ENCODE data around the gene ZBED5. TPM values are rescaled to one million over a fixed set of nuclear protein-coding genes. Genes with fewer than 3 reads are reported as not detected.

ZBED5 gene
- polyA plus RNA-seq, 3 donors: 8.1 to 45.8 (median 10.3) TPM

- Mint-ChIP-seq H3K27me3 (ENCODE audit: low read depth in 3 of 3) (no peaks in the 10 kb centered on the region), H3K27ac (no peak overlapping the region), H3K4me1 (peaks cover 9% of the 10 kb centered on the region), H3K36me3 (peaks cover 4 to 6% of the 10 kb centered on the region in 2 donors), H3K4me3 (no peak overlapping the region), H3K9me3 (peaks cover 3 to 11% (median 8%) of the 10 kb centered on the region in 7 donors)
- H3K9me3 ChIP-seq (replicated peaks in 1 of 2; ENCODE audit: control insufficient read depth in 1 of 2, insufficient read depth in 1 of 2, low read length in 2 of 2): peaks cover 0 to 10% of the 10 kb centered on the region in 2 donors
- no peak overlapping the region for H2AFZ ChIP-seq (ENCODE audit: insufficient read depth, low read depth, low read length, poor library complexity, severe bottlenecking)
- peaks cover 3 to 7% of the 10 kb centered on the region in 2 donors for H3K4me1 ChIP-seq (ENCODE audit: control insufficient read depth in 1 of 2, insufficient read depth in 2 of 2, low read length in 2 of 2)
- H4K20me1 ChIP-seq (ENCODE audit: insufficient read depth, low read length): no peaks in the 10 kb centered on the region
- H3K4me3 ChIP-seq (replicated peaks in 1 of 3; ENCODE audit: low read depth in 2 of 3, low read length in 3 of 3): no peak overlapping the region
- DNase-seq: no peak
- no peak overlapping the region for H3K27ac ChIP-seq (ENCODE audit: low read depth in 1 of 2, low read length in 2 of 2)
- H3K9ac ChIP-seq (ENCODE audit: insufficient read depth, low read length, poor library complexity, severe bottlenecking): no peak overlapping the region
- intact Hi-C loops (cut with micrococcal nuclease): loop anchor here in 1 of 2 donors (5.0 kb wide), 1 partner anchor 50 kb away; no protein-coding TSS in a partner anchor
- H3K36me3 ChIP-seq (replicated peaks in 1 of 2; ENCODE audit: control insufficient read depth in 1 of 2, insufficient read depth in 2 of 2, low read length in 2 of 2): no peaks in the 10 kb centered on the region
- no peaks in the 10 kb centered on the region for H3K79me2 ChIP-seq (ENCODE audit: insufficient read depth, low read length)
- no peak for TF ChIP-seq CTCF (IDR thresholded peaks at IDR 0.05)
- no peaks in the 10 kb centered on the region for H3K27me3 ChIP-seq (ENCODE audit: control insufficient read depth in 2 of 2, insufficient read depth in 2 of 2, low read length in 2 of 2)
- no CpG with 5 or more reads among the region's 3 CpGs for WGBS (ENCODE audit: insufficient coverage)
- H3K4me2 ChIP-seq (replicated peaks; ENCODE audit: extremely low read depth, low read length, poor library complexity, severe bottlenecking): no peak overlapping the region
These were observed 24.0 kb upstream of the ZBED5 start for GRCh38 chr11:10881892-10882291.

- Histone ChIP-seq H3K27ac (ENCODE audit: low read depth in 1 of 2, low read length in 2 of 2) (peak overlapping the region in 1 of 2 donors; percentile 61), H3K9ac (ENCODE audit: insufficient read depth, low read length, poor library complexity, severe bottlenecking) (no peak overlapping the region), H3K79me2 (ENCODE audit: insufficient read depth, low read length) (no peaks in the 10 kb centered on the region), H3K4me1 (ENCODE audit: control insufficient read depth in 1 of 2, insufficient read depth in 2 of 2, low read length in 2 of 2) (peaks cover 3 to 7% of the 10 kb centered on the region in 2 donors), H3K9me3 (replicated peaks in 1 of 2; ENCODE audit: control insufficient read depth in 1 of 2, insufficient read depth in 1 of 2, low read length in 2 of 2) (peaks cover 1 to 6% of the 10 kb centered on the region in 2 donors), H3K4me3 (replicated peaks in 1 of 3; ENCODE audit: low read depth in 2 of 3, low read length in 3 of 3) (no peak overlapping the region), H3K36me3 (replicated peaks in 1 of 2; ENCODE audit: control insufficient read depth in 1 of 2, insufficient read depth in 2 of 2, low read length in 2 of 2) (no peaks in the 10 kb centered on the region), H3K27me3 (ENCODE audit: control insufficient read depth in 2 of 2, insufficient read depth in 2 of 2, low read length in 2 of 2) (no peaks in the 10 kb centered on the region), H2AFZ (ENCODE audit: insufficient read depth, low read depth, low read length, poor library complexity, severe bottlenecking) (peak overlapping the region; percentile 71), H3K4me2 (replicated peaks; ENCODE audit: extremely low read depth, low read length, poor library complexity, severe bottlenecking) (no peak overlapping the region), H4K20me1 (ENCODE audit: insufficient read depth, low read length) (no peaks in the 10 kb centered on the region)
- whole genome bisulfite sequencing (ENCODE audit: insufficient coverage): 90% methylated on average over 5 of the region's 7 CpGs
- Mint-ChIP-seq H3K36me3 (peaks cover 2 to 3% of the 10 kb centered on the region in 2 donors), H3K27me3 (ENCODE audit: low read depth in 3 of 3) (no peaks in the 10 kb centered on the region), H3K9me3 (peaks cover 3 to 8% (median 7%) of the 10 kb centered on the region in 7 donors), H3K4me1 (peaks cover 9% of the 10 kb centered on the region), H3K27ac (peak overlapping the region; percentile 75 to 90 (median 77)), H3K4me3 (no peak overlapping the region)
- peak; percentile 75 to 82 (median 78) for DNase-seq
- TF ChIP-seq CTCF (IDR thresholded peaks at IDR 0.05): peak; percentile 86
- intact Hi-C loops (cut with micrococcal nuclease): loop anchor here (5.0 to 10.0 kb wide), 3 partner anchors 39 to 146 kb away; no protein-coding TSS in a partner anchor
These were observed 20.8 kb upstream of the ZBED5 start for GRCh38 chr11:10878408-10879214.

Measured in CD14-positive monocyte (primary cell).